HG02973 (cell line): ENCODE measurements around the gene LRRK1.

Experiments used
- ATAC-seq: cut with Tn5 transposase; IDR thresholded peaks from one replicate; pipeline ENCODE4 v1.9.1; 2021; ENCODE audit warnings: moderate library complexity; ENCODE audit not compliant: unreplicated experiment

Gene LRRK1

GRCh38 chr15:100968050-100968966, 49.2 kb downstream of the LRRK1 start:
- no peak for ATAC-seq

- no peak for ATAC-seq
These were observed 53.8 kb downstream of the LRRK1 start for GRCh38 chr15:100972975-100973350.

GRCh38 chr15:100973351-100974111, 54.4 kb downstream of the LRRK1 start:
- no peak for ATAC-seq

GRCh38 chr15:100975043-100975442, 55.9 kb downstream of the LRRK1 start:
- no peak for ATAC-seq

- ATAC-seq, result no peak
These were observed 61.4 kb downstream of the LRRK1 start for GRCh38 chr15:100980410-100981046.

- no peak for ATAC-seq
These were observed 61.9 kb downstream of the LRRK1 start for GRCh38 chr15:100981086-100981485.

- no peak for ATAC-seq
These were observed 64.1 kb downstream of the LRRK1 start for GRCh38 chr15:100983221-100983620.

GRCh38 chr15:100985401-100985800, 66.2 kb downstream of the LRRK1 start:
- ATAC-seq, result no peak

- ATAC-seq, result no peak
These were observed 67.2 kb downstream of the LRRK1 start for GRCh38 chr15:100986158-100986896.

GRCh38 chr15:100987143-100987542, 68.0 kb downstream of the LRRK1 start:
- ATAC-seq, result no peak

- ATAC-seq, result no peak
These were observed 69.1 kb downstream of the LRRK1 start for GRCh38 chr15:100988297-100988696.

- no peak for ATAC-seq
These were observed 69.7 kb downstream of the LRRK1 start for GRCh38 chr15:100988857-100989256.

GRCh38 chr15:100994597-100995446, 75.7 kb downstream of the LRRK1 start:
- no peak for ATAC-seq

GRCh38 chr15:100995471-100996430, 76.6 kb downstream of the LRRK1 start:
- ATAC-seq, result no peak

GRCh38 chr15:100997442-100997841, 78.3 kb downstream of the LRRK1 start:
- no peak for ATAC-seq

GRCh38 chr15:100998630-100999029, 79.5 kb downstream of the LRRK1 start:
- ATAC-seq, result no peak

- no peak for ATAC-seq
These were observed 80.2 kb downstream of the LRRK1 start for GRCh38 chr15:100999369-100999768.

- ATAC-seq, result no peak
These were observed 81.1 kb downstream of the LRRK1 start for GRCh38 chr15:101000271-101000681.

- no peak for ATAC-seq
These were observed 81.9 kb downstream of the LRRK1 start for GRCh38 chr15:101001056-101001455.
